Measurements from ENCODE around the gene APPBP2. TPM values are rescaled to one million over a fixed set of nuclear protein-coding genes. Genes with fewer than 3 reads are reported as not detected.
"Not testable (repeated sequence)": the region's sequence is repeated elsewhere in the genome, so short reads cannot be mapped to it uniquely, and the experiment has no call there.

APPBP2 gene
- polyA plus RNA-seq, 1 donor, result 30.5 TPM

- WGBS (ENCODE audit: insufficient coverage, low lambda C conversion rate), result 100% methylated on average over 1 of the region's 4 CpGs
- Histone ChIP-seq H3K9me3 (ENCODE audit: control insufficient read depth, low read depth, low read length) (no peaks in the 10 kb centered on the region), H3K36me3 (ENCODE audit: control insufficient read depth, insufficient read depth, low read length) (peaks cover 22% of the 10 kb centered on the region), H3K27ac (ENCODE audit: low read length) (no peak overlapping the region), H3K4me1 (ENCODE audit: control insufficient read depth, insufficient read depth, low read length) (no peaks in the 10 kb centered on the region), H3K4me3 (ENCODE audit: low read length) (no peak overlapping the region), H3K27me3 (ENCODE audit: control insufficient read depth, insufficient read depth, low read length) (no peaks in the 10 kb centered on the region)
- DNase-seq, result no peak
Measured at GRCh38 chr17:60502145-60502544, 23.9 kb downstream of the APPBP2 start.

DNA sequence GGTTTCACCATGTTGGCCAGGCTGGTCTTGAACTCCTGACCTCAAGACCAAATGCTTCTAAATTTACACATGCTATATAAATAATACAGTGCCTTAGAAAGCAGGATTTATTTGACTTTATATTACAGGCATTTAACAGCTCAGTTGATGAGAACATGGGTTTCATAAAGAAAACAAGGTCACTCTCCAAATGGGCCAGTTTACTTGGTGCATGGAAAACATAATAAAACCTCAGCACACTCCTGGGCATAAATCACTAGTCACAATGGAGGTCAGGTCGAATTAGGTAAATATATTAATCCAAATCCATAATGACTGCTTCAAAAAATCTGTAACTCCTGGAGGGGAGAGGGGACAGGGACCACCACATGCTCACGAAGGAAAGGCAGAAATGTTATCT is 24.5 kb downstream of the APPBP2 start:
- no peaks in the 10 kb centered on the region for H3K27me3 ChIP-seq (ENCODE audit: control insufficient read depth, insufficient read depth, low read length)
- no peaks in the 10 kb centered on the region for H3K4me1 ChIP-seq (ENCODE audit: control insufficient read depth, insufficient read depth, low read length)
- H3K27ac ChIP-seq (ENCODE audit: low read length), result no peak overlapping the region
- peaks cover 25% of the 10 kb centered on the region for H3K36me3 ChIP-seq (ENCODE audit: control insufficient read depth, insufficient read depth, low read length)
- H3K4me3 ChIP-seq (ENCODE audit: low read length), result no peak overlapping the region
- H3K9me3 ChIP-seq (ENCODE audit: control insufficient read depth, low read depth, low read length), result no peaks in the 10 kb centered on the region
- WGBS (ENCODE audit: insufficient coverage, low lambda C conversion rate), result 100% methylated on average over 1 of the region's 2 CpGs
- DNase-seq, result no peak

GRCh38 chr17:60496041-60496440 is 30.0 kb downstream of the APPBP2 start:
- Histone ChIP-seq H3K4me1 (ENCODE audit: control insufficient read depth, insufficient read depth, low read length) (no peaks in the 10 kb centered on the region), H3K27me3 (ENCODE audit: control insufficient read depth, insufficient read depth, low read length) (no peaks in the 10 kb centered on the region), H3K27ac (ENCODE audit: low read length) (no peak overlapping the region), H3K36me3 (ENCODE audit: control insufficient read depth, insufficient read depth, low read length) (peaks cover 64% of the 10 kb centered on the region), H3K4me3 (ENCODE audit: low read length) (no peak overlapping the region), H3K9me3 (ENCODE audit: control insufficient read depth, low read depth, low read length) (peaks cover 6% of the 10 kb centered on the region)
- DNase-seq, result no peak

GRCh38 chr17:60495260-60495659 is 30.8 kb downstream of the APPBP2 start:
- DNase-seq, result no peak

DNA sequence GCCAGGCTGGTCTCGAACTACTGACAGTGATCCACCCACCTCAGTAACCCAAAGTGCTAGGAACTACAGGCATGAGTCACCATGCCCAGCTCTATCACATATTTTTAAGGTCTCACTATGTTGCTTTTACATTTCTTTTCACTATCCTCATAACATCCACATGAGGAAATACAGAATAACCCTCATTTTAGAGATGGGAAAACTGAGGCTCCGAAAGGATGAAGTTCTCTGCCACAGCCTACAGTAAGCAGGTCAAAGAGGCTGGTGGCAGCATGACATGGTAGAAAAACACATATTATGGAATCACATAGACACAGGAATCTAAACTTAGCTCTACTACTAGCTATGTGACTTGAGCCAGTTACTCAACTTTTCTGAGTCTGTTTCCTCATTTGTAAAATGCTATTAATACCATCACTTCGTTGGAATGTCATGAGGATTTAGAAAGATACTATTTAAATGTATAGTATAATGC is 32.2 kb downstream of the APPBP2 start:
- DNase-seq, result no peak
- Histone ChIP-seq H3K36me3 (ENCODE audit: control insufficient read depth, insufficient read depth, low read length) (peaks cover 73% of the 10 kb centered on the region), H3K4me1 (ENCODE audit: control insufficient read depth, insufficient read depth, low read length) (no peaks in the 10 kb centered on the region), H3K4me3 (ENCODE audit: low read length) (no peak overlapping the region), H3K27ac (ENCODE audit: low read length) (no peak overlapping the region), H3K9me3 (ENCODE audit: control insufficient read depth, low read depth, low read length) (peaks cover 16% of the 10 kb centered on the region), H3K27me3 (ENCODE audit: control insufficient read depth, insufficient read depth, low read length) (no peaks in the 10 kb centered on the region)
- WGBS (ENCODE audit: insufficient coverage, low lambda C conversion rate), result 100% methylated on average over 1 of the region's 3 CpGs

More at GRCh38 chr17:60495260-60495659, 30.8 kb downstream of the APPBP2 start:
- Histone ChIP-seq H3K27me3 (ENCODE audit: control insufficient read depth, insufficient read depth, low read length) (no peaks in the 10 kb centered on the region), H3K36me3 (ENCODE audit: control insufficient read depth, insufficient read depth, low read length) (peaks cover 71% of the 10 kb centered on the region), H3K9me3 (ENCODE audit: control insufficient read depth, low read depth, low read length) (peaks cover 6% of the 10 kb centered on the region), H3K27ac (ENCODE audit: low read length) (no peak overlapping the region), H3K4me3 (ENCODE audit: low read length) (no peak overlapping the region), H3K4me1 (ENCODE audit: control insufficient read depth, insufficient read depth, low read length) (no peaks in the 10 kb centered on the region)
- WGBS (ENCODE audit: insufficient coverage, low lambda C conversion rate), result 100% methylated on average over 1 of the region's 2 CpGs

- DNase-seq, result no peak
- Histone ChIP-seq H3K36me3 (ENCODE audit: control insufficient read depth, insufficient read depth, low read length) (peaks cover 69% of the 10 kb centered on the region), H3K9me3 (ENCODE audit: control insufficient read depth, low read depth, low read length) (peaks cover 17% of the 10 kb centered on the region), H3K27me3 (ENCODE audit: control insufficient read depth, insufficient read depth, low read length) (no peaks in the 10 kb centered on the region), H3K27ac (ENCODE audit: low read length) (no peak overlapping the region), H3K4me1 (ENCODE audit: control insufficient read depth, insufficient read depth, low read length) (no peaks in the 10 kb centered on the region), H3K4me3 (ENCODE audit: low read length) (no peak overlapping the region)
- WGBS (ENCODE audit: insufficient coverage, low lambda C conversion rate), result 100% methylated on average over 1 of the region's 3 CpGs
Measured at GRCh38 chr17:60491771-60492170, 34.3 kb downstream of the APPBP2 start.

DNA sequence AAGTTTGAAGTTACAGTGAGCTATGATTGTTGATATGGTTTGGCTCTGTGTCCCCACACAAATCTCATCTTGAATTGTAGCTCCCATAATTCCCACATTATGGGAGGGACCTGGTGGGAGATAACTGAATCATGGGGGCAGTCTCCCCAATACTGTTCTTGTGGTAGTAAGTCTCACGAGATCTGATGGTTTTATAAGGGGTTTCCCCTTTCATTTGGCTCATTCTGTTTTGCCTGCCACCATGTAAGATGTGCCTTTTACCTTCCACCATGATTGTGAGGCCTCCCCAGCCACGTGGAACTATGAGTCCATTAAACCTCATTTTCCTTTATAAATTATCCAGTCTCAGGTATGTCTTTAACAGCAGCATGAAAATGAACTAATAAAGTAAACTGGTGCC is 35.4 kb downstream of the APPBP2 start:
- Histone ChIP-seq H3K36me3 (ENCODE audit: control insufficient read depth, insufficient read depth, low read length) (peaks cover 64% of the 10 kb centered on the region), H3K9me3 (ENCODE audit: control insufficient read depth, low read depth, low read length) (peaks cover 17% of the 10 kb centered on the region)
- H3K27ac ChIP-seq (ENCODE audit: low read length); H3K4me3 ChIP-seq (ENCODE audit: low read length); H3K27me3 ChIP-seq (ENCODE audit: control insufficient read depth, insufficient read depth, low read length); DNase-seq; H3K4me1 ChIP-seq (ENCODE audit: control insufficient read depth, insufficient read depth, low read length): not testable (repeated sequence)
- 100% methylated on average over 1 of the region's 2 CpGs for WGBS (ENCODE audit: insufficient coverage, low lambda C conversion rate)

GRCh38 chr17:60481604-60482003 is 44.4 kb downstream of the APPBP2 start:
- Histone ChIP-seq H3K36me3 (ENCODE audit: control insufficient read depth, insufficient read depth, low read length) (peaks cover 9% of the 10 kb centered on the region), H3K27ac (ENCODE audit: low read length) (no peak overlapping the region), H3K4me3 (ENCODE audit: low read length) (no peak overlapping the region), H3K9me3 (ENCODE audit: control insufficient read depth, low read depth, low read length) (no peaks in the 10 kb centered on the region), H3K27me3 (ENCODE audit: control insufficient read depth, insufficient read depth, low read length) (no peaks in the 10 kb centered on the region), H3K4me1 (ENCODE audit: control insufficient read depth, insufficient read depth, low read length) (no peaks in the 10 kb centered on the region)
- DNase-seq, result no peak
- no CpG with 5 or more reads among the region's 4 CpGs for WGBS (ENCODE audit: insufficient coverage, low lambda C conversion rate)

DNA sequence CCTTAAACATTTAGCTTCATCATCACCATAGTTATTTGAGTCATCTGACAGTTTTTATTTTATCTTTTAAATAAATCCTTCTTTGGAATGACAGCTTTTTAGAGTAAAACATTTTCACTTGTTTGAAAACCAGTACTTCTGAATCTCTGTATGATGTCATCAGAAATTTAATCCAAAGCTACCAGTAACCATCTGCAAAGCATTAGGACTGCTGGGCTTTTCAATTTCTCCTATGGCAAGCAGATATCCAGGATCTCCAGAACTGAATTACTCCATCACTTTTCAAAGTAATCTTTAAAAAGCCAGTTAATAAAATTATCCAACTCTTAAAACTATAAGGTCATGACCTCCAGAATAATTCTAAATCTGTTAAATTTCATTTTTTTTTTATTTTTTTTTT is 52.3 kb downstream of the APPBP2 start:
- H3K27me3 ChIP-seq (ENCODE audit: control insufficient read depth, insufficient read depth, low read length), result no peaks in the 10 kb centered on the region

DNA sequence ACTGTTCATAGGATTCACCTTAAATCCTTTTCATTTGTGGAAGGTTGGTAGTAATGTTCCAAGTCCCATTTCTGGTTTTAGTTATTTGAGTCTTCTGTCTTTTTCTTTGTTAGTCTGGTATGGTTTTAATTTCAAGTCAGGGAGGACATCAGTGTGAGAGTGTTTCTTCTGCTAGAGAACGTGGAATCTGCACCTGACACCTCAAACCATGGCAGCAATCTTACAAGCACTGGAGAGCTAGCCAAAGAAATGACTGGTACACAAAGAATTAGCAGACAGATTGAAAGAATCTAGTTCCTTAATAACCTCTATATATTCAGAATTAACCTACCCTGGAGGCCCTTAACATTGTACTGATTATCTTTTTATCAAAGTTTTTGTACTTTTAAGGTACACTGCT is 53.6 kb downstream of the APPBP2 start:
- no peak for DNase-seq
- H3K4me3 ChIP-seq (ENCODE audit: low read length), result no peak overlapping the region
- H3K4me1 ChIP-seq (ENCODE audit: control insufficient read depth, insufficient read depth, low read length), result no peaks in the 10 kb centered on the region
- H3K27me3 ChIP-seq (ENCODE audit: control insufficient read depth, insufficient read depth, low read length), result no peaks in the 10 kb centered on the region
- no peaks in the 10 kb centered on the region for H3K9me3 ChIP-seq (ENCODE audit: control insufficient read depth, low read depth, low read length)
- no peak overlapping the region for H3K27ac ChIP-seq (ENCODE audit: low read length)
- peaks cover 23% of the 10 kb centered on the region for H3K36me3 ChIP-seq (ENCODE audit: control insufficient read depth, insufficient read depth, low read length)
- WGBS (ENCODE audit: insufficient coverage, low lambda C conversion rate), result 100% methylated on average over 1 of the region's 1 CpG

More for the DNA sequence above, 52.3 kb downstream of the APPBP2 start:
- no peak for DNase-seq
- Histone ChIP-seq H3K4me1 (ENCODE audit: control insufficient read depth, insufficient read depth, low read length) (no peaks in the 10 kb centered on the region), H3K4me3 (ENCODE audit: low read length) (no peak overlapping the region), H3K27ac (ENCODE audit: low read length) (no peak overlapping the region), H3K36me3 (ENCODE audit: control insufficient read depth, insufficient read depth, low read length) (peaks cover 17% of the 10 kb centered on the region), H3K9me3 (ENCODE audit: control insufficient read depth, low read depth, low read length) (no peaks in the 10 kb centered on the region)

DNA sequence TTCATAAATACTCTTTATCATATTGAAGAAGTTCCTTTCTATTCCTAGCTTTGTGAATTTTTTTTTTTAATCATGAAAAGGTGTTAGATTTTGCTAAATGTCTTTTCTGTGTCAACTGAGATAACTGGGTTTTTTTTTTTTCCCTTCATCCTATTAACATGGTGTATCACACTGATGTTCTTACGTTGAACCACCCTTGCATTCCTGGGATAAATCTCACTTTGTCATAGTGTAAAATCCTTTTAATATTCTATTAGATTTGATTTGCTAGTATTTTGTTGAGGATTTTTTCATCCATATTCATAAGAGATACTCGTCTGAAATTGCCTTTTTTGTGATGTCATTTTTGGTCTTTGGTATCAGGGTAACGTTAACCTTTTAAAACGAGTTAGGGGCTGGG is 54.6 kb downstream of the APPBP2 start:
- Histone ChIP-seq H3K27ac (ENCODE audit: low read length) (no peak overlapping the region), H3K36me3 (ENCODE audit: control insufficient read depth, insufficient read depth, low read length) (peaks cover 20% of the 10 kb centered on the region), H3K4me1 (ENCODE audit: control insufficient read depth, insufficient read depth, low read length) (no peaks in the 10 kb centered on the region), H3K9me3 (ENCODE audit: control insufficient read depth, low read depth, low read length) (no peaks in the 10 kb centered on the region), H3K27me3 (ENCODE audit: control insufficient read depth, insufficient read depth, low read length) (no peaks in the 10 kb centered on the region), H3K4me3 (ENCODE audit: low read length) (no peak overlapping the region)
- no peak for DNase-seq
- 100% methylated on average over 2 of the region's 4 CpGs for WGBS (ENCODE audit: insufficient coverage, low lambda C conversion rate)
